GM19438 (cell line): ENCODE results near the gene CD44.

Experiments used
- ATAC-seq: cut with Tn5 transposase; IDR thresholded peaks from one replicate; pipeline ENCODE4 v1.9.1; 2021; ENCODE audit warnings: low read depth; ENCODE audit not compliant: unreplicated experiment

CD44 gene

DNA sequence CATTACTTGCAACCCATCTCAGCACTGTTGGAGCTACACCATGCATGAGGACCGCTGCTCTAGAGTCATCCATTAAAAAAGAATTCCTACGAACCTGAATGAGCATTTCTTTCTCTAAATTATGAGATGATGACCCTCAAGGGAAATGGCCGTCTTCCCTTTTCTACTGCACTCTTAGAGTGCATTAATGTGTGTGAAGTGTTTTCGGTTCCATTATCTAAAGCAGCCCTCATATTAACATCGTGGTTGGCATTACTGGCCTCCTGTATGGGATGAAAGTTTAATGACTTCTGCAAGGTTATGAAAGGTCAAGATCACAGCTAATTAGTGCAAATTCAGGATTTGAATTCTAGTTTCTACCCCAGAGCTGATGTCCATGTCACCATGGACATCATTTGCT is 16.7 kb downstream of the CD44 start:
- ATAC-seq, result no peak

DNA sequence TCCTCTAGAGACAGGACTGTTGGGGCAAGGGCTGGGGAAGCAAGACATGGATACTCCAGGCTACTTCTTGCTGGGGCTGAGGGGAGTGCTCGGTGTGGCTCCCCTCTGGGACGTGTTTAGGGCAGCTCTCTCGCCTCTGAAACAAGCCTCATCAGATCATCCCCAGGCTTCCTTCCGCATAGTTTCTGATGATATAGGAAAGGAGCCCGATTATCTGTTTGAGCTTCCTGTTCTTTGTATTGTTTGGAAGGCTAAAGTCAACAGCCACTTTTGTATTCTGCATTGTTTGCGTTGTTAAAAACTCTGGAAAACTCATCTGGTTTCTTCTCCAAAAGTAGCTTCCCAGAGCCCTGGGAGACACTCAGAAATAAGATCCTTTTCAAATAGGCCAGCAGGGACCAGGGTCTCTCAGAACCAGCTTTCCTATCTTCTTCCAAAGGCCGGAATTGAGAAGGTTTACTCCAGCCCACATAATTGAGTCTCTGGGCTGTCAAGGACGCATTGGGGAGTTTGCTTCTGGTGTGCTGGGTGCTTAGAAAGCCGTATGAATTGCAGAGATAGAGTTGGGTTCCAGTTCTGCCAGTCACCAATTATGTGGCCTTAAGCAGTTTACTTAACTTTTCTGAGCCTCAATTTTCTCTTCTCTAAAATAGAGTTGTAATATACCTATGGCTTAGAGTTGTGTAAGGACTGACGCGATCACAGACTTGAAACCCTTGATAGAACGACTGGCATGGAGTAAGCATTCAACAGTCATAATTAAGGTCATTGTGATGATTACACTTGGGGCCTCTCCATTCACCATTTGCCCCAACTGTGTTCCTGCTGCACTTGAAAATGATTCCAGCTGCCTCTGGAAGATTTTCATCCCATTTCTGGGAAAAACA is 19.1 kb downstream of the CD44 start:
- ATAC-seq, result no peak

DNA sequence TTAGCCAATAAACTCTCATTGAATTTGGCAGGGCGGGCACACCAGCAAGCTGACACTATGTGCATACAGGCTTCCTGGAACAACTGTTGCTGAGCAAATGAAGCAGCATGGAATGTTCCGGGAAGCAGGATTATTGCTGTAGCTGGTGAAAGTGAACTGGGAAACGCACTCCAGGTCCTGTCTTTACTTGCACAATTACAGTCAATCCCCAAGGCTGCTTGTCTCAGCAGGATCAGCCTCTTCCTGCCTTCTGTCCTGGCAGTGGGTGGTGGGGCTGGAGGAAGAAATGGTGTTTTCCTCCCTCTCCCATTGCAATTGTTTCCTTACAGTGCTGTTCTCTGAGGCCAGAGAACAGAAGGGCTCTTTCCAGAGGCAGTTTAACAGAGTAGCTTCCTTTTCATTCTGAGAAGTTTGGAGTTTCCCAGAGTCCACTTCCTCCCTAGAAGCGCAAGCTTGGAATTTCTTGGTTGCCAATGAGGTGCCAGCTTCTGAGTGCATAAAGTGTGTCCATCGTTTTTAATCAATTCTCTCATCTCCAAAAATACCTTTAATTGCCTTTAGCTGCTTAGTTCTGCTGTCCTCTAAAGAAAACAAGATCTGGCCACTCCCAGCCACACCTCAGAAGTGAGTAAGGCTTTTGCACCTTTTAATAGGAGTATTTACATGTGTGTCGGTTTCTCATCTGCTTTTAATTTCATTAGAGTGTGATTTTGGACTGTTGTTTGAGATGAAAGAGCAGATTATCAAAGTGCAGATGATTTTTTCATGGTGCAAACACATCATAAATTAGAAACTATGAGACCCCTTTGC is 19.9 kb downstream of the CD44 start:
- ATAC-seq, result no peak

DNA sequence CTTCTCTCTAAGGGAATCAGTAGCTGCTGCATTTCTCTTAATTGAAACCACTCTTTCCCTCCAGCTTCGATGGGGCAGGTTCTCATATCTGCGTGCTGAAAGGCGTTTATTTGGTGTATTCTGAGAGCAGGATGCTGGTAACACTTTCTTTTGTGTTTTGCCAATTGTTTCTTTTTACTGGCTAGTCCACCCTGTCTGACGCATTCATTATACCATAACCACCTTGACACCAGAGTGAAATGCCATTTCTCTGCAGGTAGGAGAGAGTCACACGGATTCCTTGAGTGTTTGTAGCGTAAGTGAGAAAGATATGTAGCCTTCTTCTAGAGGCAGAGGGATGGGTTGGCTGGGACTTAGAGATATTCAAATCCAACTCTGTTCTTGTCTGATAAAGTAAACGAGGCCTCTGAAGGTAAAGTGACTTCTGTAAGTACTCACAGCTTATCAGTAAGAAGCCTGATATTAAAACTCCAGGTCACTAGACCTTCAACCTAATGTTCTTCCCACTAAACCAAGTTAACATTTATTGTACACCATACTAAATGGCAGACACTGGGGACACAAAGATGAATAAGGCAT is 21.4 kb downstream of the CD44 start:
- no peak for ATAC-seq

DNA sequence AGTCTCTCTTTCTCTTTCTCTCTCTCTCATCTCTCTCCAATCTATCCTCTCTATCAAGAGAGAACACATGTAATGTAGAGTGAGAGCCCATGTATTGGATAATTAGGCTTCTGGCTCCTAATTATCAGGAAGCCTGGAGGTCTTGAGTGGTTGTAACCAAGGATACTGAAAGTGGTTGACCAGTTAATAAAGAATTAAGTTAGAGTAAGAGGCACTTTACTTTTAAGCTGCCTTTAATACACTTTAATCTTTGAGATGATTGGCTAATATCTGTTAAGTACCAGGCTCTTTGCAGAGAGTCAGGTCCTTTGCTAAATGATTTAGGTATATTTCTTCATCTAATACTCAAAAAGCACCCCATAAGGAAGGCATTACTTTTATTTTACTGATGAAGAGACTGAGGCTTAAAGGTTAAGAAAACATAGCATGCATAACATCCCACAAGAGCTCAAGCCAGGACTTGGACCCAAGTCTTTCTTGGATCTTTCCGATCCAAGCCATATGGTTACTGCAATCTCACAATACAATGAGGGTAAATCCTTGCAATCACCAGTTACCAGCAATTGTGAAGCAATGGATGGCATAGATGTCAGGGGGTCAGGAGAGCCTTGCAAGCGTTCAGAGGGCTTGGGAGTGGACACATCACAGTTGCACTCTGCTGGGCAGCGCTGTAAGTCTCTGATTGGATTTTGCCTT is 22.1 kb downstream of the CD44 start:
- ATAC-seq, result no peak

DNA sequence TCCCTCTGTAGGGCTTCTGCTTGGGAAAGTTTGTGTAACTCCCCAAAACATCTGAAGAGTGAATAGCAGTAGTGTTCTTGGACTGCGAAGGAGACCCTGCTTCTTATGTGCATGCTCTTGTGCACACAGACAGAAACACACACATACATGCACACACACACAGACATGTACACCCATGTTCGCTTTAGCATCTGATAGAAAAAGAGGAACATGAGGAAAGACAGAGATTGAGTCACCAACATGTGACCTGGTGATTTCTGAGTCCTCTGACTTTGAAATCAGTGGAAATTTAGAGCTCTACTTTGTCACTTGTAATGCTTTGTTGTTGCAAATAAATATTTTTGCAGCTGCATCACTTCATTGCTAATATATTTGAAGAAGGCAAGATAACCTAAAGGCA is 23.8 kb downstream of the CD44 start:
- no peak for ATAC-seq

DNA sequence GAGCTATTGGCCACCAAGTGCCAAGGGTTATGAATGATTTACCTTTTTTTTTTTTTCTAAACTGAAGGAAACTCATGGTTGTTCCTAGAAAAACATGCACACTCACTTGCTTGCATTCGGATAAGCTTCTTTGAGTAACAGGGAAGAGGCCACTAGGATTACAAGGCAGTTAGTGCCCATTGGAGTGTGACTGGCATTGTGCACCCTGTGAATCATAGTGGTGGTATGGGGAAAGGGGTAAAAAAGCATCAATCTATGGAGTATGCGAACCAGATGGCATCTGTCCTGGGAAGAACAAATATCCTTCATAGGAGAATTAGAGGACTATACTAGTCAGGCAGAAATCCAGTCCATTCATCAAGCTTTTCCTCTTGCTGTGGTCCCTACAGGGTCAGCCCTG is 24.2 kb downstream of the CD44 start:
- ATAC-seq, result no peak

DNA sequence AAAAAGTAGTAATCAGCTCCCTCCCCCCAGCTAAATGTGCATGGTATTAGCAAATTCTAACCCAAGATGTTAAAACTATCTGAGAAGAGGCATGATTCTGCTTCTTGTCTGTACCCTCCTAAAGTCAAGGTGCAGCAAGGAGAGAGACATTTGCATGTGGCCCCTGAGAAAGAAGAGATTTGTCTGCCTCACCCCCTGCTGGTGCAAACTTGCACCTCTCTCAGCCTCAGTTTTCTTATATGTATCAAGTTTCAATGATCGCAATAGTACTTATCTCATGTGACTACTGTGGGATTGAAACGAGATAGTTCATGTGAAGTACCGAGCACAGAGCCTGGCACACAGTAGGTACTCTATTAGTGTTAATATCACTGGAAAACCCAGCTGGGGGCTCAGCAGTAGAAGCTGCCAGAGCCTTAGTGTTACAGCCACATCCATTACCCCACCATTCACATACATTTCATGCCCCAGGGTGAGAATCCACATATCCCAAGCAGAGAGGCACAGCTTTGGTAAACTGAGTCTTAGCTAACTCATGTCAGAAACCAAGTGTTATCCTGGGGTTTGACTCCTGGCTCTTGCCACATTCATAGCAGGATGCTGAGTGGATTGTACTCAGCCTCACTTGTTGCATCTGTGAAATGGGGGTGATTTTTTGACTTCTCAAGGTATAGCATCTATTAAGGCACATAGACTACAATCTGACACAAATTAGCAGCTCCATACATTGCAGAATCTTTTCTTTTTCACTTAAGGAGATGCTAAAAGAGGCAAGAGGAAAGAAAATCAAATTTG is 24.9 kb downstream of the CD44 start:
- ATAC-seq, result peak; percentile 31

DNA sequence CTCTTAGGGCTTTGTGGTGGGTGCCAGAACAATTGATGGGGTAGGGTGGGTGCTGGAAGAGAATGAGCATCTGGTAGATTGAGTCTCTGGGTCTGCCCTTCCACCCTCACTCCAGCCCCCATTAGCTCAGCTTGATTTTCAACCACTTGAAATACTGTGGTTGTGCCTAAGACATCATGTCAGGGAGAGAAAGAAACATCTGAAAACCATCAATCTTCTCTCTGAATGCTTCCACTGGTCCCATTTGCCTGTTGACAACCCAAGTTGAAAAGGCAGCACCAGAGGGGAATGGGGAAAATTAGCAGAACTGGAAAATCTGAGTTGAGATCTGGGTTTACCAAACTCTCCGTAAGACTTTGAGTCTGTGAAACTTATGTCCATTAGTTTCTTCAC is 26.1 kb downstream of the CD44 start:
- ATAC-seq, result no peak

DNA sequence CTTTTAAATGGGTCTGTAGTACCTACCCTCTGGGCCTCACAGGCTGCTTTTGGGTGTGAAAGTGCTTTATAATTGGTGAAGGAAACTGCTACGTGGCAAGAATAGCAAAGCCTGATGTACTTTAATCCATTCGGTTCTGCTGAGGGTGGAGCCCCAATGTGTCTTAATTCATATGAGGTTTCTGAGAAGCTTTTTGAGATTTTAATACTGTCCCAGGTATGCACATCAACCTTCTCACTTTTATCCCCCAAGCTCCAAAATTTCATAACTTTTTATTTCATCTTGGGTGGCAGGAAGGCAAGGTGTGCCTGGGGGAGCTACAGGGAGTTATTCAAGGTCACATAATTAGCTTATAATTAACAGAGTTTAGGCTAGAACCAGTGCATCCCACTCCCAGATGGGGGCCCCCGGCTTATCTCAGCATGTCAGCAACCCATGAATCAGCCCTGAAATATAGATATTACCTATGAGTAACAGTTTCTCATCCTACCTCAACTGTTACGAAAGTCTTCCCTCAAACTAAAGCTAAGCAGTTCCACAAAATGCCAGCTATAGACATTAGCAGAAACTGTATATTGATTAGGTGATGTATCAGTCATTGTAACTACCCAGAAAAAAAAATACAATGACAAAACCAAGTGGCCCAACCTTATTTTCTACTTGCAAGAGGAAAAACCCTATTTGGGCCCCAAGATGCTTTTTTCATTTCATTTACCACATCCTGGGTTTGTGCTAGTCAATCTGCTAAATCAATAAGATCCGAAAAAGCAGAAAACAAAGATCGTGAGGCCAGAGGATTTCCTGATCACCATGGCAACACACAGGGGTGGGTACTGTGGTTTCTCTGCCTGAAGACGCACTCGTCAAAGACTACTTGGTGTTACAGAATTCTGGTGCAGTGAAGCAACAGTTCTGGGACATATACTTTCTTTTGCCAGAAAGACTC is 26.7 kb downstream of the CD44 start:
- ATAC-seq, result peak; percentile 84

DNA sequence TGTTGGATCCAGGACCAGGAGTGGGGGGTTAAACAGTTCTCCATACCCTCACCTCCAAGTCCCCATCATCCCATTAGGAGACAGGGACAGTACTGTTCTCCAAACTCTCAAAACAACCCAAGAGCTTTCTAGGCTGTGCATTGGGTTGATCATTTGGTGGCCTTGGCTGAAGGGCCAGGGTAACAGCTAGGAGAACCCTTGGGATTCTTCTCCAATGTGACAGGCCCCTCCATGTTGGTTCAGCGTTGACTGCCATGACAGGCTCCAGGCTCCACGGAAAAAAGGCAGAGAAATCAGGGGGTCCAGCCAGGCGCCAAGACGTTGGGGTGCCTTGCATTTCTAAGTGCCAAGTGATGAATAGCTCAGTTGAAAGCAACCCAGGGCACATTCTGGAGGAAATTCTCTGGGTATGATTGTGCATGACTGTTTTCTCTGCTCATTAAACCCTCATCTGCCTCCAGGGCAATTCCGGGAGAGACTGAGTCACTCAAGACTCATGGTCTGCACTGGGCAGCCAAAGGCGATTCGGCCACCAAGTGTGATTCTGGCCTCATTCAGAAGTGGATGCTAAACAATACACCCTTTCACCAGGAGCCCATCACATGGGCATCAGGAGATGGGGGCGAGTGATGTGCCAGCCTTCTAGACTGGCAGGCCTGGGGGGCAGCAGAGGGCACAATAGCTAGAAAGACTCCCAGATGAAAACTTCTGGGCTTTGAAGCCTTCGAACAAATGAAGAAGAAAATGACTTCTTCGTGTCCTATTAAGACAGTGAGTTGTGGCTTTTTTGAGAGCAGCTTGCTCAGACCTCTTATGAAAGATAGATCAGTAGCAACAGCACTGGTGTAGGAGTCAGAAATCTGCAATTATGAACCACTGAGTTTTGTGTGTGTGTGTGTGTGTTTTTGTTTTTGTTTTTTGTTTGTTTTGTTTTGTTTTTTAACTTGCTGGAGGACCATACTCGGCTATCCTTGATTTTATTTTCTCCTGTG is 27.7 kb downstream of the CD44 start:
- peak; percentile 15 for ATAC-seq

DNA sequence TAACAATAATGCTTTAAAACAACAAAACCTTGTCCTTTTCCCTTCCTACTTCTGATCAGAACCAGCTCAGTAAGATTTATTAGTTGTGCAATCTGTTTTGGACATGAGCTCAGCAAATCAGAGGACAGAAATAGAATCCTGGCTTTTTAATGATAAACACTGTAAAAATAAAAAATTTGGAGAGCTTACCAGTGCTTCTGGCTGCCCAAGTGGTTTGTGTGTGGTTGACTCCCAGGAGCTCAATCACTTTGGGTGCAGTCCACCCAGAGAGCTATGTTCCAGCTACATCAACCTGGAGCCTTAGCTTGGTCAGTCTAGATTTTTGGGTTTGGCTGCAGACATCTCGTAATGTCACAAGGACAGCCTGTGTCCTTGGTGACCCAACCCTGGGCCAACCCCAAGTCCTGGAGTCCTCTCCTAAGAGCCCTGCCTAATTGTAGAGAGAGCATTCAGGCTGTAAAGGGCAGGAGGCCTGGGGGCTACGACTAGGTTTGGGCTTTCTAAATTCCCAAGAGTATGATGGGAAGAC is 28.5 kb downstream of the CD44 start:
- no peak for ATAC-seq

DNA sequence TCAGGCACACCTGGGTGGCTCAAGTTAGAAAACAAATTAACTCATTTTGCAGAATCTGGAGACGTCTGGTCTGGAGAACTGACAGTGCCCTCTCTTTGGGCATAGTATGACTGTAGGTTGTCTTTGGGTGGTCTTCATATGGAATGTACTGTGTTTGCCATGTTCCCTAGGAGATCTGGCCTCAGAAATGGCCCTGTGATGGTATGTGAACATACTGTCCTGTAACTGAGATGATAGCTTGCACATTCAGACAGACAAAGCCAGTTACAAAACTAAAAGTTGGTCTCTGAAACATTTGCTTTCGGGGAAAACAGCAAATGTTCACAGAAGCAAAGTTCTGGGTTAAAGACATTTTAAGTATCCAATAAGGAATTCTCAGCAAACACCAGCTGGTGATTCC is 29.7 kb downstream of the CD44 start:
- ATAC-seq, result no peak

DNA sequence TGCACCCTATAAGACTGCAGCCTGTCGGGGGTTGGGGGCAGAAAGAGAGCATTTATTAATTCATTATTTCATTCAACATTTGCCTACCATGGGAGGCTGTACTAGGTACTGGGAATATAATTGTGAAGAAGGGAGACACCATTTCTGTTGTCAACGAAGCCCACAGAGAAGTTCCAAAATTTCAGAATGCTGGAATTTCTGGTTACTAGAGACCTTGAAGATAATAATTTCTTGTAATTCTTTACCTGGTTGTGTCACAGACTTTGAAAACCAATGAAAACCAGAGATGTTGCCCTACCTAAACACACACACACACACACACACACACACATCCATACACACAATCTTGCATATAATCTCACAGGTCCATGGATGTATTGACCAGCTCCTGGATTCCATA is 30.1 kb downstream of the CD44 start:
- no peak for ATAC-seq

DNA sequence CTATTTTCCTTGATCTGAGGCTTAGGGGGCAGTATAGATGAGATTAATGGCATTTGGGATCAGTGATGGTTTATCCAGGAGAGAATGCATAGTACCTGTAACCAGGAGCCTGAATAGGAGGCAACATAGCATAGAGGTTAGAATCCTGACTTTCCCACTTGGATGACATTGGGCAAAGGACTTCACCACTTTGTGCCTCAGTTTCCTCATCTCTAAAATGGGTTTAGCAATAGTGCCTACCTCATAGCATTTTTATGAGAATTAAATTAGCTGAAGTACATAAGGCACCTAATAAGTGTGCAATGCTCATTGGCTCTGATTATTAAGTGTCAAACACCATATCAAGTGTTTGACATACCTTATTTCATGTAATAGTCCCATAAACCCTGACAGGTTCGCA is 30.8 kb downstream of the CD44 start:
- no peak for ATAC-seq

DNA sequence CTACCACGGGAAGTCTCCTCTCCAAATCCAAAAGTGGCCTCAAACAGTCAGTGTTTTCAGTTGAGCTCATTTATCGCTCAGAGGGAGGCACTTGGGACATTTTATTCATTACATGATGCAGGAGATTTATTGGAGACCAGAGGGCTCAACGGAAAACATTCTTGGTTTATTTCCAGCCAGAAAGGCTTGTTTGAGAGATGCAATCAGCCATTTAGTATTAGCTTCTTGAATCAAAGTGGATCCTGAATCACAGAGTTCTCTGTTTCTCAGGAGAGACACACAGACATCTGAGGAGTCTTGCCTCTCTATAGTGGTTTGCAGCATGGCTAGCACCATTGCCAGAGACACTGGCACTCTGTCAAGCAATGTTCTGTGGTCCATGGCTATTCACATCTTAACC is 31.5 kb downstream of the CD44 start:
- ATAC-seq, result no peak

DNA sequence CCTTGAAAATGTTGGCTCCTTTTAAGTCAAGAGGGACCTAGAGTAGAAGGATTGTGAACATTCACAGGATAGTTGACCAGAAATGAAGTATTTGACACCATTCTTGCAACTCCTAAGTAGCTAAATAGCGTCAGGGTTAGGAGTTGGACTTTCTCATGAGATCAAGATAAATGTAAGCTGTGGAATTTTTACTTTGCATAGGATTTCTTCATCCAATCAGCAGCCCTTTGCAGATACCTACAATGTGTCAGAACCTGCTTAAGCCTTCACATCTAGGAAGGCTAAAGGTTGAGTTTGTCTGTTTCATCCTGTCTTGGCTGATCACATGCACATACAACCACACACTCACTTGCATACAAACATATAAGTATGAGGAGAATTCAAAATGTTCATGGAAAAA is 32.3 kb downstream of the CD44 start:
- ATAC-seq, result no peak
